ENCODE results near the gene S100A12.

S100A12 gene

GRCh38 chr1:153399401-153400055 lies 24.1 kb upstream of the S100A12 start:
- no peak overlapping the region for H3K27ac ChIP-seq (ENCODE audit: low read depth, low read length)
- H3K9me3 ChIP-seq (ENCODE audit: control insufficient read depth, insufficient read depth, low read length): no peaks in the 10 kb centered on the region
- no peaks in the 10 kb centered on the region for H3F3A ChIP-seq (ENCODE audit: control insufficient read depth, insufficient read depth)
- H4K20me1 ChIP-seq (ENCODE audit: control insufficient read depth, insufficient read depth, low read depth, low read length): no peaks in the 10 kb centered on the region
- H3K36me3 ChIP-seq (ENCODE audit: control insufficient read depth, low read length): no peaks in the 10 kb centered on the region
- no peak overlapping the region for H3K4me2 ChIP-seq (ENCODE audit: low read length)
- no peaks in the 10 kb centered on the region for H3K4me1 ChIP-seq (ENCODE audit: control insufficient read depth, low read length)
- no peak overlapping the region for H3K4me3 ChIP-seq (ENCODE audit: low read length)
- no peaks in the 10 kb centered on the region for H3K79me2 ChIP-seq (ENCODE audit: control insufficient read depth, low read length)
- H3K9me2 ChIP-seq (replicated peaks; ENCODE audit: control insufficient read depth, low read length): no peaks in the 10 kb centered on the region
- TF ChIP-seq EZH2phosphoT487 (IDR thresholded peaks at IDR 0.05; ENCODE audit: borderline replicate concordance, low read length): no peak
- TF ChIP-seq, protein P1, sequence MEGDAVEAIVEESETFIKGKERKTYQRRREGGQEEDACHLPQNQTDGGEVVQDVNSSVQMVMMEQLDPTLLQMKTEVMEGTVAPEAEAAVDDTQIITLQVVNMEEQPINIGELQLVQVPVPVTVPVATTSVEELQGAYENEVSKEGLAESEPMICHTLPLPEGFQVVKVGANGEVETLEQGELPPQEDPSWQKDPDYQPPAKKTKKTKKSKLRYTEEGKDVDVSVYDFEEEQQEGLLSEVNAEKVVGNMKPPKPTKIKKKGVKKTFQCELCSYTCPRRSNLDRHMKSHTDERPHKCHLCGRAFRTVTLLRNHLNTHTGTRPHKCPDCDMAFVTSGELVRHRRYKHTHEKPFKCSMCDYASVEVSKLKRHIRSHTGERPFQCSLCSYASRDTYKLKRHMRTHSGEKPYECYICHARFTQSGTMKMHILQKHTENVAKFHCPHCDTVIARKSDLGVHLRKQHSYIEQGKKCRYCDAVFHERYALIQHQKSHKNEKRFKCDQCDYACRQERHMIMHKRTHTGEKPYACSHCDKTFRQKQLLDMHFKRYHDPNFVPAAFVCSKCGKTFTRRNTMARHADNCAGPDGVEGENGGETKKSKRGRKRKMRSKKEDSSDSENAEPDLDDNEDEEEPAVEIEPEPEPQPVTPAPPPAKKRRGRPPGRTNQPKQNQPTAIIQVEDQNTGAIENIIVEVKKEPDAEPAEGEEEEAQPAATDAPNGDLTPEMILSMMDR (IDR thresholded peaks at IDR 0.05; ENCODE audit: low read depth, low read length, poor library complexity, severe bottlenecking): no peak
- H3K27me3 ChIP-seq (ENCODE audit: control insufficient read depth, low read length): no peaks in the 10 kb centered on the region

GRCh38 chr1:153397924-153398651 lies 22.7 kb upstream of the S100A12 start:
- no peaks in the 10 kb centered on the region for H3K27me3 ChIP-seq (ENCODE audit: control insufficient read depth, low read length)
- H3K4me3 ChIP-seq (ENCODE audit: low read length): no peak overlapping the region
- no peaks in the 10 kb centered on the region for H3K79me2 ChIP-seq (ENCODE audit: control insufficient read depth, low read length)
- H4K20me1 ChIP-seq (ENCODE audit: control insufficient read depth, insufficient read depth, low read depth, low read length): no peaks in the 10 kb centered on the region
- no peak overlapping the region for H3K27ac ChIP-seq (ENCODE audit: low read depth, low read length)
- no peaks in the 10 kb centered on the region for H3F3A ChIP-seq (ENCODE audit: control insufficient read depth, insufficient read depth)
- TF ChIP-seq, protein P1 (IDR thresholded peaks at IDR 0.05; ENCODE audit: low read depth, low read length, poor library complexity, severe bottlenecking): no peak
- TF ChIP-seq EZH2phosphoT487 (IDR thresholded peaks at IDR 0.05; ENCODE audit: borderline replicate concordance, low read length): no peak
- no peaks in the 10 kb centered on the region for H3K36me3 ChIP-seq (ENCODE audit: control insufficient read depth, low read length)
- H3K4me1 ChIP-seq (ENCODE audit: control insufficient read depth, low read length): no peaks in the 10 kb centered on the region
- H3K9me2 ChIP-seq (replicated peaks; ENCODE audit: control insufficient read depth, low read length): no peaks in the 10 kb centered on the region
- no peak overlapping the region for H3K4me2 ChIP-seq (ENCODE audit: low read length)
- no peaks in the 10 kb centered on the region for H3K9me3 ChIP-seq (ENCODE audit: control insufficient read depth, insufficient read depth, low read length)

DNA sequence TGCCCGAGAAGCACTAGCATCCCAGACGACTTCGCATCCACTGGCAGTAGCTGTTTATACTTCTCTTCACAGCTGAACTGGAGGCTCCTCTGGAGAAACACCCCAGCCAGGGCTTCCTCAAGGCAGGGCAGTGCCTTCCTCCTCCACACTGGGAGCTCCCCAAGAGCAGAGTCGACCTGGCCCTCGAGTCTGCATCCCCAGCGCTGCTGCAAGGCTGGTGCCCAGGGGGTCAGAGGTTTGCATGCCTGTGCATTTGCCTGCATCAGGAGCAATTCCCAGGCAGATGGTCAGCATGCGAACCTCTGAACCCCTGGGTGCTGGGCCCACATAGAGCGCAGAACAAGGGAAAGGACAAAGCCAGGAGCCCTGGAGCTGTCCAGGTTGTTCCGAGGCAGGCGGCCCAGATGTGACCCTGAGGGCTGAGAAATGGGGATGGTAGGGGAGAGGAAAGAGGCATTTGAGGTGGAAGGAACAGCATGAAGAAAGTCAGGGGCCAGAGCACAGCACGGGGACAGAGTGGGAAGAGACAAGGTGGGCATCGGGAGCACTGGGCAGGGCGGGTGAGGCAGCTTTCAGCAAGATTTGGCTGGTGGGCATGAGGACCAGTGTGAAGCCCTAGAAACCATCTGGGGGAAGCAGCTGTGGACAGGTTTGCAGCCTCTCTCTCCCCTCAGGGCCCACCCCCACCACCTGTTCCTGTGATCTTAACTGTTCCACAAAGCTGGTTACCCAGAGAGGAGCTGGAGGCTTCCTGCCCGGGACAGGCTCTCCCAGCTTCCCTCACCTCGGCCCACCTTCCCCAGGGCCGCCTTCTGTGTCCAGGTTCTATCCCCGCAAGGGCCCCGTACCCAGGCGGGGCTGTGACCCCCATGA lies 21.9 kb upstream of the S100A12 start:
- Histone ChIP-seq H3K4me3 (ENCODE audit: low read length) (no peak overlapping the region), H3K4me2 (ENCODE audit: low read length) (no peak overlapping the region), H3K79me2 (ENCODE audit: control insufficient read depth, low read length) (no peaks in the 10 kb centered on the region), H3K9me2 (replicated peaks; ENCODE audit: control insufficient read depth, low read length) (no peaks in the 10 kb centered on the region), H3K4me1 (ENCODE audit: control insufficient read depth, low read length) (no peaks in the 10 kb centered on the region), H4K20me1 (ENCODE audit: control insufficient read depth, insufficient read depth, low read depth, low read length) (no peaks in the 10 kb centered on the region), H3F3A (ENCODE audit: control insufficient read depth, insufficient read depth) (no peaks in the 10 kb centered on the region), H3K36me3 (ENCODE audit: control insufficient read depth, low read length) (no peaks in the 10 kb centered on the region), H3K9me3 (ENCODE audit: control insufficient read depth, insufficient read depth, low read length) (no peaks in the 10 kb centered on the region), H3K27ac (ENCODE audit: low read depth, low read length) (no peak overlapping the region), H3K27me3 (ENCODE audit: control insufficient read depth, low read length) (no peaks in the 10 kb centered on the region)
- no peak for TF ChIP-seq EZH2phosphoT487 (IDR thresholded peaks at IDR 0.05; ENCODE audit: borderline replicate concordance, low read length)
- TF ChIP-seq, protein P1 (IDR thresholded peaks at IDR 0.05; ENCODE audit: low read depth, low read length, poor library complexity, severe bottlenecking): no peak
